CD4-positive, alpha-beta T cell (primary cell): ENCODE measurements around the gene LRGUK. TPM values are rescaled to one million over a fixed set of nuclear protein-coding genes. Genes with fewer than 3 reads are reported as not detected.

ENCODE experiments used
- ATAC-seq: fragments of 200-7000 bp; cut with Tn5 transposase; one replicate; pipeline ENCODE4 v1.10.0; 2022; ENCODE audit warnings: mild to moderate bottlenecking; ENCODE audit not compliant: poor library complexity
- CTCF ChIA-PET: fragments of 350-600 bp; sonication (Branson Sonifier 250); formaldehyde crosslinking; loops from one replicate; lab custom pipeline; 2021; ENCODE audit warnings: antibody characterized with exemption, inconsistent platforms; lab: Charles Lee
- POLR2A ChIA-PET: fragments of 350-600 bp; sonication (Branson Sonifier 250); formaldehyde crosslinking; loops from one replicate; lab custom pipeline; 2021; ENCODE audit warnings: antibody characterized with exemption, inconsistent platforms; lab: Charles Lee
- DNase-seq, 14 experiments: peaks; one replicate each; pipeline ENCODE4 v3.0.0-alpha.2; 2013 to 2020; ENCODE audit warnings: mixed read lengths in 2 of 14
- H3K27ac ChIP-seq, 2 donors: one replicate each; pipeline versions ENCODE4 v1.5.1 to v1.7.0; 2013; ENCODE audit warnings: low read length in 2 of 2, low read depth in 1 of 2, mild to moderate bottlenecking in 1 of 2
- H3K27me3 ChIP-seq, 2 experiments: 1 replicate in 1 of 2; 2 replicates in 1 of 2; pipeline versions ENCODE4 v1.6.1 to v1.7.0; 2013; ENCODE audit warnings: low read length in 2 of 2, control low read depth in 1 of 2, mild to moderate bottlenecking in 1 of 2, moderate library complexity in 1 of 2; ENCODE audit not compliant: insufficient read depth in 2 of 2, control insufficient read depth in 1 of 2
- H3K36me3 ChIP-seq: one replicate; pipeline ENCODE4 v1.6.1; 2013; ENCODE audit warnings: low read length, control low read depth; ENCODE audit not compliant: insufficient read depth
- H3K4me1 ChIP-seq: one replicate; pipeline ENCODE4 v1.6.1; 2013; ENCODE audit warnings: low read length, control low read depth; ENCODE audit not compliant: insufficient read depth
- H3K4me3 ChIP-seq: one replicate; pipeline ENCODE4 v1.5.1; 2013; ENCODE audit warnings: mild to moderate bottlenecking, low read length, moderate library complexity
- H3K9me3 ChIP-seq, 2 experiments: 1 replicate in 1 of 2; 2 replicates in 1 of 2; pipeline versions ENCODE4 v1.6.1 to v1.7.0; 2013; ENCODE audit warnings: low read length in 2 of 2, mild to moderate bottlenecking in 2 of 2, control low read depth in 1 of 2, moderate library complexity in 1 of 2; ENCODE audit not compliant: control insufficient read depth in 1 of 2, insufficient read depth in 1 of 2
- H3K27ac Mint-ChIP-seq: one replicate; pipeline ENCODE4 v1.8.0; 2020; ENCODE audit warnings: mixed read lengths
- H3K27me3 Mint-ChIP-seq: one replicate; pipeline ENCODE4 v1.8.0; 2021; ENCODE audit warnings: mixed read lengths
- H3K36me3 Mint-ChIP-seq: one replicate; pipeline ENCODE4 v1.8.0; 2021; ENCODE audit warnings: low read depth, mixed read lengths
- H3K4me1 Mint-ChIP-seq: one replicate; pipeline ENCODE4 v1.8.0; 2021; ENCODE audit warnings: low read depth, mixed read lengths
- H3K4me3 Mint-ChIP-seq: one replicate; pipeline ENCODE4 v1.8.0; 2020; ENCODE audit warnings: mild to moderate bottlenecking, mixed read lengths
- H3K9me3 Mint-ChIP-seq: one replicate; pipeline ENCODE4 v1.8.0; 2020; ENCODE audit warnings: mixed read lengths
- intact Hi-C, 2 experiments: fragments of 100-400 bp; cut with DNase I in 1 of 2; cut with micrococcal nuclease in 1 of 2; formaldehyde crosslinking; loops; one replicate each; pipeline versions ENCODE4 v1.15.1 to v1.9.0; 2023 to 2025; cut with DNase I, micrococcal nuclease
- total RNA-seq, 174 experiments: library from RNA in 2 of 174; stranded (reverse) in 2 of 174; gene quantifications; one replicate each; pipeline ENCODE4 v1.2.3 and lab custom pipeline; 2021 to 2026
- TF ChIP-seq, protein P1 (sequence below): fragments of 200-600 bp; IDR thresholded peaks from one replicate; pipeline ENCODE4 v1.8.0; 2022; ENCODE audit warnings: antibody characterized with exemption, mild to moderate bottlenecking

The LRGUK gene
- total RNA-seq, 2 experiments from 2014 or later = 0.20 to 0.27 TPM

DNA sequence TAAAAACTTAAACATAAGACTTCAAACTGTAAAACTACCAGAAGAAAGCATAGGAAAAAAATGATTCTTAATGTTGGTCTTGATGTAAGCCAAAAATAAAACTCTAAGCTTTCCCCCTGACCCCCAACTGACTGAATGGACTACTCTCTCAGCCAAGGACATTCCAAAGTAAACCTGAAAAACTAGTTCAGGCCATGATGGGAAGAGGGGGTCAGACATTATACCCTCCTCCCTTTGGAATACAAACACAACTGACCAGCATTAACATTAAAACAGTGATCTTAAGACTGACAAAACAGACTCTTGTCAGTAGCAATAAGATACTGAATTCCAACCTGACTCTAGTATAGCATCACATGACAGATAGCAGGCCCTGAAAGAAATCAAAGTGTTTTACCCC is 13.5 kb upstream of the LRGUK start:
- Mint-ChIP-seq H3K27me3 (no peaks in the 10 kb centered on the region), H3K4me1 (no peaks in the 10 kb centered on the region), H3K4me3 (no peak overlapping the region), H3K27ac (no peak overlapping the region), H3K36me3 (no peaks in the 10 kb centered on the region), H3K9me3 (peaks cover 3% of the 10 kb centered on the region)
- no peak for DNase-seq
- no peak for ATAC-seq
- Histone ChIP-seq H3K36me3 (no peaks in the 10 kb centered on the region), H3K27ac (no peak overlapping the region), H3K4me3 (no peak overlapping the region), H3K9me3 (no peaks in the 10 kb centered on the region), H3K4me1 (no peaks in the 10 kb centered on the region), H3K27me3 (no peaks in the 10 kb centered on the region)
- TF ChIP-seq, protein P1, sequence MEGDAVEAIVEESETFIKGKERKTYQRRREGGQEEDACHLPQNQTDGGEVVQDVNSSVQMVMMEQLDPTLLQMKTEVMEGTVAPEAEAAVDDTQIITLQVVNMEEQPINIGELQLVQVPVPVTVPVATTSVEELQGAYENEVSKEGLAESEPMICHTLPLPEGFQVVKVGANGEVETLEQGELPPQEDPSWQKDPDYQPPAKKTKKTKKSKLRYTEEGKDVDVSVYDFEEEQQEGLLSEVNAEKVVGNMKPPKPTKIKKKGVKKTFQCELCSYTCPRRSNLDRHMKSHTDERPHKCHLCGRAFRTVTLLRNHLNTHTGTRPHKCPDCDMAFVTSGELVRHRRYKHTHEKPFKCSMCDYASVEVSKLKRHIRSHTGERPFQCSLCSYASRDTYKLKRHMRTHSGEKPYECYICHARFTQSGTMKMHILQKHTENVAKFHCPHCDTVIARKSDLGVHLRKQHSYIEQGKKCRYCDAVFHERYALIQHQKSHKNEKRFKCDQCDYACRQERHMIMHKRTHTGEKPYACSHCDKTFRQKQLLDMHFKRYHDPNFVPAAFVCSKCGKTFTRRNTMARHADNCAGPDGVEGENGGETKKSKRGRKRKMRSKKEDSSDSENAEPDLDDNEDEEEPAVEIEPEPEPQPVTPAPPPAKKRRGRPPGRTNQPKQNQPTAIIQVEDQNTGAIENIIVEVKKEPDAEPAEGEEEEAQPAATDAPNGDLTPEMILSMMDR = no peak
- ChIA-PET CTCF (no interaction called here), POLR2A (no interaction called here)
- intact Hi-C loops = no loop called here

DNA sequence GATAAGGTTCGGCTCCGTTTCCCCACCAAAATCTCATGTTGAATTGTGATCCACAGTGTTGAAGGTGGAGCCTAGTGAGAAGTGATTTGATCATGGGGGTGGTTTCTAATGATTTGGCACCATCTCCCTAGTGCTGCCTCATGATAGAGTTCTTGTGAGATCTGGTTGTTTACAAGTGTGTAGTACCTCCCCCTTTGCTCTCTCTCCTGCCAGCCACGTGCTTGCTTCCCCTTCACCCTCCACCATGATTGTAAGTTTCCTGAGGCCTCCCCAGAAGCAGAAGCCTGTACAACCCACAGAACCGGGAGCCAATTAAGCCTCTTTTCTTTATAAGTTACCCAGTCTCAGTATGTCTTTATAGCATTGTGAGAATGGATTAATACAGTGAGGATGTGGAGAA is 12.1 kb upstream of the LRGUK start:
- TF ChIP-seq, protein P1 = no peak
- POLR2A ChIA-PET = no interaction called here
- H3K36me3 ChIP-seq = no peaks in the 10 kb centered on the region
- CTCF ChIA-PET = no interaction called here
- no peak overlapping the region for H3K4me3 ChIP-seq
- H3K9me3 ChIP-seq = no peaks in the 10 kb centered on the region
- ATAC-seq (no peak), DNase-seq (no peak)
- Mint-ChIP-seq H3K4me3 (no peak overlapping the region), H3K27ac (no peak overlapping the region), H3K36me3 (no peaks in the 10 kb centered on the region), H3K27me3 (no peaks in the 10 kb centered on the region), H3K9me3 (peaks cover 3% of the 10 kb centered on the region), H3K4me1 (no peaks in the 10 kb centered on the region)
- H3K4me1 ChIP-seq = no peaks in the 10 kb centered on the region
- no peaks in the 10 kb centered on the region for H3K27me3 ChIP-seq
- H3K27ac ChIP-seq = no peak overlapping the region
- intact Hi-C loops = no loop called here

DNA sequence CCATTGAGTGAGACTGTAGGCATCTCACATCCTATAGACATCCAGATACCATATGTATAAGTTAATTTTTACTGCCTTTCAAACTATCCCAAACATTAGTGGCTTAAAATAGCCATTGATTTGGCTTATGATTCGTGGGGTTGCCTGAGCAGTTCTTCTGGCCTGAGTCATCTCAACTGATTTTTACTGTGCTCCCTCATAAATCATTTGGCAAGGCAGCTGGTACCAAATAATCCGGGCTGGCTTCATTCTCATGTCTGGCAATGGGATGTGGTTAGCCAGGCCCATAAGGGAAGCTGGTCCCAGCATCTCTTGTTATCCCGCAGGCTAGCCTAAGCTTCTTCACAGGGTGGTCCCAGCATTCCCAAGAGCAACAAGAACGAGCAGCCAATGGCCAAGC is 6.7 kb upstream of the LRGUK start:
- TF ChIP-seq, protein P1 = no peak
- H3K4me1 Mint-ChIP-seq = no peaks in the 10 kb centered on the region
- H3K36me3 ChIP-seq = no peaks in the 10 kb centered on the region
- no peak overlapping the region for H3K4me3 ChIP-seq
- H3K27ac ChIP-seq = no peak overlapping the region
- DNase-seq (no peak), ATAC-seq (no peak)
- CTCF ChIA-PET = no interaction called here
- no peak overlapping the region for H3K4me3 Mint-ChIP-seq
- no peaks in the 10 kb centered on the region for H3K9me3 ChIP-seq
- H3K27ac Mint-ChIP-seq = no peak overlapping the region
- no peaks in the 10 kb centered on the region for H3K9me3 Mint-ChIP-seq
- no peaks in the 10 kb centered on the region for H3K27me3 ChIP-seq
- POLR2A ChIA-PET = no interaction called here
- no peaks in the 10 kb centered on the region for H3K27me3 Mint-ChIP-seq
- H3K4me1 ChIP-seq = no peaks in the 10 kb centered on the region
- no peaks in the 10 kb centered on the region for H3K36me3 Mint-ChIP-seq
- intact Hi-C loops = loop anchor here in 1 of 2 experiments (10.0 kb wide), 1 partner anchor 1534 kb away; no protein-coding TSS in a partner anchor
